Measurements from ENCODE around the gene NFYB. TPM values are rescaled to one million over a fixed set of nuclear protein-coding genes. Genes with fewer than 3 reads are reported as not detected.

NFYB gene
- 36.0 and 39.3 TPM in 2 replicates for total RNA-seq

DNA sequence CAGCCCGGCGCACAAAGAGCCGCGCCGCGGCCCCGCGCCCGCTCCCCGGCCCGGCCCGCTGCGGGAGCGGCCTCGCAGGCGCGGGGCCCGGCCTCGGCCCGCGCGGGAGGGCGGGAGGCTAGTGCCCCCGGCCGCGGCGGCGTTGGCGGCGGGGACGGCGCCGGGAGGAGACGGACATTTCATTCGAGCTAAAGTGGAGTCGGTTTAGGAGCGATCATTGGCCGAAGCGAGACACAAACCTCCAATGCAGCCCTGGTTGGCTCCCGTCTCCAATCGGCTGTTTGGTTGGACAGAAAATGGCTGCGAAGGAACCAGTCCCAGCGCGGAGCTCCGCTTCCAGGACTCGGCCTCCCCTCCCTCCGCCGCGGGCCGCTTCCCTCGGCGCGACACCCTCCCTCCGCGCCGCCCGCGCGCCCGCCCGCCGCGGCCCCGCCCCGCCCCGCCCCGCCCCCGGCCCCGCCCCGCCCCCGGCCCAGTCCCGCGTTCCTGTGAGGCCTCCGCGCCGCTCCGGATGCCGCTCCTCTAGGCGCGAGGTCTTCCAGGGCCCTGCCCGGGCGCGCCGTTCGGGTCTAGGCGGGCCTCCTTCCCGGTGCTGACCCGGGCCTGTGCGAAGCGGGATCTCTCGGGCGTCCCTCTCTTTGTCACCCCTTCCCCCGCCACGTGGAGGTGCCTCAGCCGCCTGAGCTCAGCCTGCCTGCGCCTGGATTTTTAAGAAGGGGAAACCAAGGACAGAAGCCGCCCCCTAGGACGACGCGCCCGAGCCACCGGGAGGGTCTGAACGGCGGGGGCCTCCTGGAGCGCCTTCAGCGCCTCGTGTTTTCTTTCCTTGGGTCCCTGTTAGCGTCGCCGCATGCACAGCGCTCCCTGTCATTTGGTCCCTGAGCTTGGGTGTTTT, at the start of gene NFYB:
TSS of gene NFYB (minus strand) at position 309 of the 895 bp plus-strand sequence. CDS start 2,757 bp downstream, outside the sequence.

Other genes starting within 250 kb of the NFYB start
- 543 and 708 TPM in 2 replicates for gene HSP90B1, start 207.8 kb downstream of the NFYB start, total RNA-seq
- 8.3 and 12.1 TPM in 2 replicates for gene TDG, start 172.3 kb downstream of the NFYB start, total RNA-seq
- 20.2 and 26.4 TPM in 2 replicates for gene GLT8D2, start 88.0 kb downstream of the NFYB start, total RNA-seq
- 11.5 and 14.7 TPM in 2 replicates for gene HCFC2, start 73.7 kb downstream of the NFYB start, total RNA-seq
- 334 and 394 TPM in 2 replicates for gene TXNRD1, start 77.6 kb upstream of the NFYB start, total RNA-seq
- gene EID3, start 165.5 kb upstream of the NFYB start, total RNA-seq, result 2.6 and 3.0 TPM in 2 replicates

Data from myometrial cell (primary cell).